HepG2 (cell line): Measurements from ENCODE around the gene SERPINE3. TPM values are rescaled to one million over a fixed set of nuclear protein-coding genes. Genes with fewer than 3 reads are reported as not detected.

Source experiments
- ATAC-seq: fragments of 200-7000 bp; cut with Tn5 transposase; 3 replicates; pipeline ENCODE4 v1.9.1; 2020; ENCODE audit warnings: mild to moderate bottlenecking, moderate library complexity
- BruUV-seq: library from RNA; stranded (reverse); fragments of 400-500 nt; replicated peaks from 2 replicates; lab custom pipeline; 2021; lab: Mats Ljungman, UMichigan
- CTCF ChIA-PET: fragments of 300-600 bp; formaldehyde crosslinking; extraction: SDS; loops from one replicate; lab custom pipeline; 2021; ENCODE audit warnings: low total read pairs, inconsistent platforms, low intra/inter-chr PET ratio; lab: Yijun Ruan, JAX
- POLR2A ChIA-PET: fragments of 350-600 bp; sonication (Branson Sonifier 250); formaldehyde crosslinking; loops from one replicate; lab custom pipeline; 2020; ENCODE audit warnings: antibody characterized with exemption, inconsistent platforms; lab: Yijun Ruan, JAX
- DNase-seq: peaks from one replicate; pipeline ENCODE4 v3.0.0-alpha.2; 2015; ENCODE audit warnings: low spot score
- FAIRE-seq: peaks from 3 replicates; lab custom pipeline; 2011; peaks lifted over from hg19 to GRCh38; lab: Jason Lieb, UNC
- H2AFZ ChIP-seq: one replicate; pipeline ENCODE4 v1.6.1; 2011; ENCODE audit warnings: low read length, inconsistent platforms
- H3K27ac ChIP-seq: fragments of 300-600 bp; 3 replicates; pipeline ENCODE4 v1.8.0; 2011; ENCODE audit warnings: mixed run types, mild to moderate bottlenecking, mixed read lengths, low read length, inconsistent platforms; ENCODE audit not compliant: insufficient read depth; ENCODE audit errors: extremely low read length
- H3K27me3 ChIP-seq, 2 experiments: fragments of 200-600 bp in 1 of 2; 2 replicates in 1 of 2; 3 replicates in 1 of 2; pipeline versions ENCODE4 v1.6.0 to v1.8.0; 2011; ENCODE audit warnings: low read length in 2 of 2, mild to moderate bottlenecking in 2 of 2, moderate library complexity in 2 of 2, inconsistent platforms in 1 of 2; ENCODE audit not compliant: insufficient read depth in 2 of 2, control insufficient read depth in 1 of 2
- H3K36me3 ChIP-seq, 2 experiments: fragments of 200-600 bp in 1 of 2; replicated peaks in 1 of 2; 2 replicates in 1 of 2; 3 replicates in 1 of 2; pipeline versions ENCODE4 v1.5.1 to v1.8.0; 2011; ENCODE audit warnings: low read length in 2 of 2, inconsistent platforms in 1 of 2; ENCODE audit not compliant: insufficient read depth in 2 of 2, control insufficient read depth in 1 of 2
- H3K4me1 ChIP-seq: 2 replicates; pipeline ENCODE4 v1.5.1; 2012; ENCODE audit warnings: low read length, inconsistent platforms; ENCODE audit not compliant: insufficient read depth
- H3K4me2 ChIP-seq: 2 replicates; pipeline ENCODE4 v1.6.0; 2011; ENCODE audit warnings: low read depth, low read length, inconsistent platforms
- H3K4me3 ChIP-seq, 3 experiments: fragments of 200-600 bp in 1 of 3; sonication (generic), shearing (Covaris generic) in 1 of 3; replicated peaks in 1 of 3; 2 replicates each; pipeline ENCODE4 v1.5.1; 2011 to 2016; ENCODE audit warnings: low read length in 3 of 3, inconsistent platforms in 2 of 3, low read depth in 2 of 3, mild to moderate bottlenecking in 2 of 3, control low read depth in 1 of 3, mixed read lengths in 1 of 3; ENCODE audit not compliant: insufficient read depth in 1 of 3
- H3K79me2 ChIP-seq: one replicate; pipeline ENCODE4 v1.6.1; 2011; ENCODE audit warnings: low read length, inconsistent platforms; ENCODE audit not compliant: insufficient read depth
- H3K9ac ChIP-seq: 2 replicates; pipeline ENCODE4 v1.6.0; 2011; ENCODE audit warnings: mild to moderate bottlenecking, low read depth, low read length, inconsistent platforms; ENCODE audit not compliant: insufficient read depth
- H3K9me3 ChIP-seq: 2 replicates; pipeline ENCODE4 v1.5.1; 2012; ENCODE audit warnings: mild to moderate bottlenecking, low read length
- H4K20me1 ChIP-seq: 2 replicates; pipeline ENCODE4 v1.6.0; 2011; ENCODE audit warnings: inconsistent platforms, mild to moderate bottlenecking, low read length, moderate library complexity; ENCODE audit not compliant: insufficient read depth
- CEBPB ChIP-seq: IDR thresholded peaks from 2 replicates; pipeline ENCODE4 v1.6.1; 2011; ENCODE audit warnings: low read depth, low read length, improper control_type of control experiment, borderline replicate concordance
- PLRG1 ChIP-seq: fragments of 450-650 bp; conservative IDR thresholded peaks from 2 replicates; pipeline ENCODE4 v1.6.1; 2016
- RFXANK ChIP-seq: IDR thresholded peaks from 2 replicates; pipeline ENCODE4 v1.6.1; 2016
- SRF ChIP-seq: IDR thresholded peaks from 2 replicates; pipeline ENCODE4 v1.6.1; 2011; ENCODE audit warnings: mild to moderate bottlenecking, low read depth, low read length, moderate library complexity
- U2AF1 ChIP-seq: fragments of 200-400 bp; formaldehyde crosslinking; optimal IDR thresholded peaks from 2 replicates; pipeline ENCODE3; 2017; ENCODE audit warnings: mild to moderate bottlenecking, low read depth, low read length
- WGBS: methylation state at CpG from one replicate; pipeline ENCODE4 v1.1.6; 2017; ENCODE audit warnings: low lambda C conversion rate; 5-methylcytosine and 5-hydroxymethylcytosine counted together
- in situ Hi-C: cut with HindIII; loops from 2 replicates; pipeline ENCODE4 v1.10.0; 2017; ENCODE audit warnings: low pct_unique_long_range_greater_than_20kb; ENCODE audit not compliant: extremely low pct_ligation_motif_present
- intact Hi-C: fragments of 100-400 bp; cut with micrococcal nuclease; formaldehyde crosslinking; loops from one replicate; pipeline ENCODE4 v1.10.0; 2022; ENCODE audit not compliant: unreplicated experiment
- polyA plus RNA-seq, 8 experiments: library from polyadenylated mRNA; depleted of rRNA in 3 of 8; stranded (reverse) in 7 of 8; unstranded in 1 of 8; fragments of >200 nt; fragmentation: Illumina TruSeq in 4 of 8; extraction: Trizol in 4 of 8; gene quantifications; 2 replicates each; pipeline versions ENCODE4 v1.2.1 to v1.2.3, GENCODE V29; 2011 to 2016; ENCODE audit warnings: low read depth in 4 of 8, missing spikeins in 1 of 8, mixed read lengths in 1 of 8; ENCODE audit not compliant: insufficient read depth in 1 of 8
- total RNA-seq, 5 experiments: library from RNA; depleted of rRNA; stranded (reverse); fragments of >200 nt; fragmentation: Illumina TruSeq; extraction: Trizol; gene quantifications; 2 replicates each; pipeline ENCODE4 v1.2.3, GENCODE V29; 2016; ENCODE audit warnings: low read depth in 1 of 5
- TF ChIP-seq, protein P1 (sequence below), 2 experiments: sonication (generic) in 1 of 2; formaldehyde crosslinking in 1 of 2; IDR thresholded peaks; 2 replicates each; pipeline versions ENCODE4 v1.6.1 to v1.9.0; 2014 to 2022; ENCODE audit warnings: antibody characterized with exemption in 1 of 2, borderline replicate concordance in 1 of 2, inconsistent platforms in 1 of 2, low read depth in 1 of 2, missing genetic modification reagents in 1 of 2
- TF ChIP-seq, protein P2 (sequence below): IDR thresholded peaks from 2 replicates; pipeline ENCODE4 v1.6.1; 2016; ENCODE audit warnings: missing compliant biosample characterization, missing genetic modification reagents, borderline replicate concordance

SERPINE3 gene
- total and polyA plus RNA-seq, 2 of the 13 experiments (the other 11 are each of a cell fraction or from before 2014, with no cell fraction given) = not detected

DNA sequence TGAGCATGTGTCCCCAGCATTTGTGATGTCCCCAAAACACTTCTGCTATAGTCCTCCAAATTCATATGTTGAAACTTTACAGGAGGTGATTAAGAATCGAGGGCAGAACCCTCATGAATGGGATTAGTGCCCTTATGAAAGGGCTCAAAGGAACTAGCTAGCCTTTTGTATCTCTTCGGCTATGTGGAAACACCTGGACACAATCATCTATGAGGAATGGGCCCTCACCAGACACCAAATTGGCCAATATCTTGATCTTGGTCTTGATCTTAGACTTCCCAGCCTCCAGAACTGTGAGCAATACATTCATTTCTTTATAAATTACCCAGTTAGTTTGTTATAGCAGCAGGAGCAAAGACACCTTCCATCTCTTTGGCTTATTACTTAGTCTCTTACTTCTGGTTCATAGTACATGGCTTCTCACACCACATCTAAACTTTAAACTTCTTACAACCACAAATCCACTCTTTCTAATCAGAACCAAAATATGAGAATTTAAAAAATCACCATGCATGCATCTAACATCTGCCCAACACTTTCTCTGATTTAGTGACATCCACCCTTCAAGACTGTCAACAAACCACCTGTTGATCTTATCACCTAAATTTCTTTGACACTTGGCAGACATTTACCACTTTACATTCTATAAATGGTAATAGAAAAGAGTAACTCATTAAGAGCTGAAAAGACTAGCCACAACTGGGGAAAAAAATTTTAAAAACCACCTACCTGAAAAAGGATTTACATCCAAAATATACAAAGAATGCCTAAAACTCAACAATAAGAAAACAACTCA is 6.7 kb upstream of the SERPINE3 start:
- WGBS = 39% methylated on average over 2 of the region's 2 CpGs
- no TSS peak for BruUV-seq

More for the DNA sequence above, 6.7 kb upstream of the SERPINE3 start:
- no peaks in the 10 kb centered on the region for H3K27me3 ChIP-seq
- H3K4me3 ChIP-seq = no peak overlapping the region
- intact Hi-C loops = no loop called here
- H3K27ac ChIP-seq = no peak overlapping the region
- no peaks in the 10 kb centered on the region for H4K20me1 ChIP-seq
- no peak overlapping the region for H3K4me2 ChIP-seq
- no peak for TF ChIP-seq PLRG1
- TF ChIP-seq, protein P1, sequence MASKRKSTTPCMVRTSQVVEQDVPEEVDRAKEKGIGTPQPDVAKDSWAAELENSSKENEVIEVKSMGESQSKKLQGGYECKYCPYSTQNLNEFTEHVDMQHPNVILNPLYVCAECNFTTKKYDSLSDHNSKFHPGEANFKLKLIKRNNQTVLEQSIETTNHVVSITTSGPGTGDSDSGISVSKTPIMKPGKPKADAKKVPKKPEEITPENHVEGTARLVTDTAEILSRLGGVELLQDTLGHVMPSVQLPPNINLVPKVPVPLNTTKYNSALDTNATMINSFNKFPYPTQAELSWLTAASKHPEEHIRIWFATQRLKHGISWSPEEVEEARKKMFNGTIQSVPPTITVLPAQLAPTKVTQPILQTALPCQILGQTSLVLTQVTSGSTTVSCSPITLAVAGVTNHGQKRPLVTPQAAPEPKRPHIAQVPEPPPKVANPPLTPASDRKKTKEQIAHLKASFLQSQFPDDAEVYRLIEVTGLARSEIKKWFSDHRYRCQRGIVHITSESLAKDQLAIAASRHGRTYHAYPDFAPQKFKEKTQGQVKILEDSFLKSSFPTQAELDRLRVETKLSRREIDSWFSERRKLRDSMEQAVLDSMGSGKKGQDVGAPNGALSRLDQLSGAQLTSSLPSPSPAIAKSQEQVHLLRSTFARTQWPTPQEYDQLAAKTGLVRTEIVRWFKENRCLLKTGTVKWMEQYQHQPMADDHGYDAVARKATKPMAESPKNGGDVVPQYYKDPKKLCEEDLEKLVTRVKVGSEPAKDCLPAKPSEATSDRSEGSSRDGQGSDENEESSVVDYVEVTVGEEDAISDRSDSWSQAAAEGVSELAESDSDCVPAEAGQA (IDR thresholded peaks at IDR 0.05; ENCODE audit: low read depth) = no peak
- TF ChIP-seq, protein P1 (CRISPR knock-in tag; IDR thresholded peaks at IDR 0.05; ENCODE audit: borderline replicate concordance) = no peak
- TF ChIP-seq U2AF1 = no peak
- TF ChIP-seq, protein P2, sequence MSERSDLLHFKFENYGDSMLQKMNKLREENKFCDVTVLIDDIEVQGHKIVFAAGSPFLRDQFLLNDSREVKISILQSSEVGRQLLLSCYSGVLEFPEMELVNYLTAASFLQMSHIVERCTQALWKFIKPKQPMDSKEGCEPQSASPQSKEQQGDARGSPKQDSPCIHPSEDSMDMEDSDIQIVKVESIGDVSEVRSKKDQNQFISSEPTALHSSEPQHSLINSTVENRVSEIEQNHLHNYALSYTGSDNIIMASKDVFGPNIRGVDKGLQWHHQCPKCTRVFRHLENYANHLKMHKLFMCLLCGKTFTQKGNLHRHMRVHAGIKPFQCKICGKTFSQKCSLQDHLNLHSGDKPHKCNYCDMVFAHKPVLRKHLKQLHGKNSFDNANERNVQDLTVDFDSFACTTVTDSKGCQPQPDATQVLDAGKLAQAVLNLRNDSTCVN (CRISPR knock-in tag) = no peak
- no peak for TF ChIP-seq SRF
- TF ChIP-seq CEBPB = no peak
- TF ChIP-seq RFXANK (CRISPR knock-in tag) = no peak
- no peaks in the 10 kb centered on the region for H3K36me3 ChIP-seq
- FAIRE-seq (no peak), DNase-seq (no peak), ATAC-seq (no peak)
- ChIA-PET POLR2A (no interaction called here), CTCF (no interaction called here)
- in situ Hi-C loops = no loop called here
- H3K9me3 ChIP-seq = no peaks in the 10 kb centered on the region
- no peaks in the 10 kb centered on the region for H3K79me2 ChIP-seq
- H3K4me1 ChIP-seq = no peaks in the 10 kb centered on the region
- H3K9ac ChIP-seq = no peak overlapping the region
- H2AFZ ChIP-seq = no peak overlapping the region
